HCEC 1CT (cell line): ENCODE results near the gene SLC6A3.

Experiments used
- DNase-seq: peaks from one replicate; pipeline ENCODE4 v3.0.0-alpha.2; 2017

The SLC6A3 gene

DNA sequence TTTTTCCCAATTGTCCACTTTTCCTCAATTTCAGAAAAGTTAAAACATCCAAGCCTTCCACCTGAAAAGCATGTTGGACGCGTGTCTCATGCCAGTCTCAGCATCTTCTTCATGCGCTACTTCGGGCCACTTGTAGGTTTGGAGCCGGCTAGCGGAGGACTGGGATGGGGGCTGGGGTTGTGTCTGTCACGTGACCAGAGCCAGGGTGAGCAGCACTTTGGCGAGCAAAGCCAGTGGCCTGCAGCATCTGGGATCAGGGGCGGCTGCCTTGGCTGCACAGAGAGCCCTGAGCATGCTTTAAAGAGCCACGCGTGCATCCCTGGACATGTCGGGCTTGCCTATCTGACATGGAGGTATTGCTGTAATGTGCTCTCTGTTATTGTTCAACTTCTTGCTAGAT, 41.2 kb downstream of the SLC6A3 start:
- DNase-seq = no peak

DNA sequence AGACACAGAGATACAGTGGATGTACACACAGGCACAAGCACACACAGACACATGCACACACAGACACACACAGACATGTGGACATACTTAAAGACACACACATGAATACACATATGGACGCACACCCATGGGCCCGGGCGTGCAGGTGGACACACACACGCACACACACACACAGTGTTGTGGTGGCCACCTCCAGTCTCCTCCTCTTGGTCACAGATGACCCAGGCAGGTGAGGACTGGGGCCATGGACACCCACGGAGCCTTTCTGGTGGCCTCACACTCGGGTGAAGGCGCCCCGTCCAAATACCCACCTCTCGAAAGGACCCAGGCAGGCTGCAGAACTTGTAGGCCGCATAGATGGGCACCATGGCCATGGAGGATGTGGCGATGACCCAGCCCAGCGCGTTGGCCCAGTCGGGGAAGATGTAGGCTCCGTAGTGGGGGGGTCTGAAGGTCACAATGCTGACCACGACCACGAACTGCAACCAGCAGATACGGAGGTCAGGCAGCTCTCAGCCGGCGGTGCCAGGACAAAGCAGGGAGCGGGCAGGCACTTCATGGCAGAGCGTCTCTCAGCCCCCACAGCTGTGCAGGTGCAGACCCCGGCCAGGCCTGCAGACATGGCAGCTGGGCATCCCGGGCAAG, 42.5 kb downstream of the SLC6A3 start:
- DNase-seq = no peak

DNA sequence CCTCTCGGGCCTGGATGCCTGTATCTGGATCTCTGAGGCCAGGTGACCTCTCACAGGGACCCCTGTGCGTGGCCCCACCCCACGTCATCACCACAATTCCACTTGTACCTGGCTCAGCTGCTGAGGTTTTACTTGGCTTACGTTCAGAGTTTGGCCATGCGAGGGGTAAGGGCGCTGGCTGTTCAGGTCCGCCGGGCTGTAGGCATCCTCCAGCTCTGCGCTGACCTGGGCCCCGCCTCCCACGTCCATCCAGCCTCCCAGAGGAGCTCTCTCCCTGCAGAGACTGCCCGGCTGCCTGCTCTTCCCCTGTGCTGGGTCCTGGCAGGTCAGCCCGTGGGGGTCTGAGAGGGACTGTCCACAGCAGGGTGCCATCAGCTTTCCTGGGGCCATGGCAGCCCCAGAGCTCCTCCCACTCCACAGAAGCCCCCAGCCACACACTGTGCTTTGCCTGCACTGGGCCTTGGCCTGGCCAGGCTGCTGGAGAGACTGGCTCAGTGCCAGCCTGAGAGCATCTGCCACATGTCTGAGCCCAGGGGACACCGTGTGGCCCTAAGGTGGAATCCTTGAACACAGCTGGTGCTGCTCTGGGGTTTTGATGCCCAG, 43.6 kb downstream of the SLC6A3 start:
- no peak for DNase-seq

DNA sequence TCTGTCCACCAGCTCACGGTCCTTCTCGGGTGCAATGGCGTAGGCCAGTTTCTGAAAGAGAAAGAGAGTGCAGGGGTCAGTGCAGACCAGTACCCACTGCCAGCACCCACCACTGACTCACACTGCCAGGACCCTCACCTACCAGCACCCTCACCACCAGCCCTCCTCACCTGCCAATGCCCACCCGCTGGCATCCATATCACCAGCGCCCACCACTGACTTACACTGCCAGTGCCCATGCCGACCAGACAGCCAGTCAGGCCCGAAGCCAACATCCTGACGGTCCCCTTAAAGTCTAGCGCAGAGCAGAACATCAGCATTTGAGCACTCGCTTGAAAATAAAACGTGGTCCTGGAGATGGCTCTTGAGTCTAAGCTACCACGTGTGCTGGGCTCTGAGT, 44.3 kb downstream of the SLC6A3 start:
- no peak for DNase-seq

DNA sequence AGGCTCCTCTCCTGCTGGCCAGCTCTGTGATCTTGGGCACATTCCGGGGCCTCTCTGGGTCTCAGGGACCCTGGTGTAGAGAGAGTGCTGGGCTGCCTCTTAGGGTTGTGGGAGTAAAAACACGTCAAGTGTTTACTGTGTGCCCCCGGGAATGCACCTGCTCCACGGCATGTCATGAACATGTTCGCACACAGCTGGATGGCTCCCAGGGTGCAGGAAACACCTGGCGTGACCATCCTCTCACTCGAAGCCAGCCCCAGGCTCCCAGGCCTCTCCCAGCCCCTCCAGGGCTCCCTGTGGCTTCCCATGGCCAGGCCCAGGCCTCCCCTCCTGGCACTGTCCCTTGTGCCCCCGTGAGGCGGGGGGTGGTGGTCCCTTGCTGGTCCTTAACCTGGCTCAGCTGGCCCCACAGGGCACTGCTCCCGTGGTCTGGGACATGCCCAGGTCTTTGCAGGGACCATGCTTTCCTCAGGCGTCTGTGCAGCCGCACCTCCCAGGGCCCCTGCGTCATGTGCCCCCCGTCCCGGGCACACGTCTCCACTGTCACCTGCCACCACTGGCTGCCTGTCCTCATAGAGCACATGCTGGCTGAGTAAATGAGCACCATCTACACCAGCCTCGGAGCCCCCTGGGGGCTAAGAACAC, 44.9 kb downstream of the SLC6A3 start:
- no peak for DNase-seq

DNA sequence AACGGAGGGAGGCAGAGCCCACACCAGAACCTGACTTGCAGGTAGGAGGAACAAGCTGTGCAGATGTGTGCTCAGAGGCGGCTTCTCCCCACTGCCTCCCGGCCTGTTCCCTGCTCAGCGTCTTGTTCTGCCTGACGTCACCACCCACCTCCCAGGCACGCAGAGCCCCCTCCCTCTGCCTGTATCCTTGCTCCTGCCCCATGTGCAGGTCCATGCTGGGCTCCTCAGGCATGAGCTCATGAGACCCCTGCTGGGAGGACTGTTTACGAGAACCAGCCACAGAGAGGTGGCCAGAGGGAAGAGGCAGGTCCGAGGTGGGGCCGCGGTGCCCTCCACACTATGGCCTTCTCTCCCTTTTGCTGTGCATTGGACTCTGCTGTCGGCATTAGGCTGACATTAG, 45.5 kb downstream of the SLC6A3 start:
- no peak for DNase-seq

DNA sequence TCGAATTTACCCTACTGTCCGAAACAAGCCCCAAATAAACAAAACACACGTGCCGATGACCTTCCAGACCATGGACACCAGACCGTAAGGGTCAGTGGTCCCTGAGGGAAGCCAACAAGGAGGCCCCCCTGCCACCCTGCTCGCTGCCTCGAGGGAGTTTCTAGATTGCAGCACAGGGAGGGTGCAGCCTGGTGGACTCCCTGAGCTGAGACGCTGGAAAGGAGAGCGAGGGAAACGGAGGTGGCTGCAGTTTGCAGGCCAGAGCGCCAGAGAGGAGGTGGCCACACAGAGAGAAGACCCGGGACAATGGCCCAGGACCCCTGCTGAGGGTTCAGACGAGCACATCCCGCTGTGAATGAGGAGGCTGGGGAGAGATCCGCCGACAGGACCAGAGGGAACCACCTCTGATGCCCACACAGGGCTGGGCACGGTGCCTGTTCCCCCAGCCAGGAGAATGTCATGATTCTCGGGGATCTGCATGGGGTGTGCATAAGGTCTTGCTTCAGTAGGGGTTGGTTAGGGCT, 48.9 kb downstream of the SLC6A3 start:
- no peak for DNase-seq

DNA sequence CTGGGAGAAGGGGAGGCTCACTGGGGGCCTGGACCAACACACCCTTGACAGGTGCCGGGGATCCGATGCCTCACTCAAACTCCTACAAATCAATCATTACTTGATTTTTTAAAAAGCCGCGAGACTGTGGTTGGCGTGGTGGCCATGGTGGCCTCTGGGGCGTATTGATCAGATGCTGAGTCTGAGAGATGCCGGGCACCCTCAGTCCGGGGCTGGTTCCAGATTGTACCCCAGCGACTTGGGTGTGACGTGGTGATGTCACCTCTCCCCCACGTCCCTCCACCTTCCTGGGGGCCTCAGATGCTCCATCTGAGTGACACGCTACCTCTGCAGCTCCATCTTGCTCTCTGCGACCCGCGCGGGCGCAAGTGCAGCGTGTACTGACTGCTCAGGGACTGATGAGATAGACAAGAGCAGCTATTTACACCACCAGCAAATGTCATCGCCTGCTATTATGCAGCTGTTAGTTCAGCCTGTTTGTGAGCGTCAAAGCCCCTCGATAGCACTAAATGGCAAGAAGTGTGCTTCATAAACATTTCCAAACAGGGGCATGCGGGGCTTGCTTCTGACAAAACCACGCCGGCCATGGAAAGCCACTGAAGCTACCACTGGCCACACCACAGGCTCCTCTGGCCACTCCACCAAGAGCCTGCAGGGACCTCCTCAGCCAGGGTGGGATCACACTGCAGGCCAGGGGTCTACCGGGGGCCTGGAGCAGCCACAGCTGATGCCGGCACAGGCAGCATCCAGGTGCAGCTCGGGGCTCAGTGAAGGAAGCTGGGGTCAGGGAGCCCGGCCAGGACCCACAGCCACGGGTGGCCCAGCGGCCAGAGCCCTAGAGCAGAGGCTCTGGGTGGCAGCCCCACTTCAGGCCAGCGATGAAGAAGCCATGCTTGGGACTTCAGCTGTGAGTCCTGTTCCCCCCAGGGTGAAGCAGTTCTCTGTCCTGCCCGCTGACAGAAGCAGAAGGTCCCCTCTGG, 50.1 kb downstream of the SLC6A3 start:
- DNase-seq = no peak

DNA sequence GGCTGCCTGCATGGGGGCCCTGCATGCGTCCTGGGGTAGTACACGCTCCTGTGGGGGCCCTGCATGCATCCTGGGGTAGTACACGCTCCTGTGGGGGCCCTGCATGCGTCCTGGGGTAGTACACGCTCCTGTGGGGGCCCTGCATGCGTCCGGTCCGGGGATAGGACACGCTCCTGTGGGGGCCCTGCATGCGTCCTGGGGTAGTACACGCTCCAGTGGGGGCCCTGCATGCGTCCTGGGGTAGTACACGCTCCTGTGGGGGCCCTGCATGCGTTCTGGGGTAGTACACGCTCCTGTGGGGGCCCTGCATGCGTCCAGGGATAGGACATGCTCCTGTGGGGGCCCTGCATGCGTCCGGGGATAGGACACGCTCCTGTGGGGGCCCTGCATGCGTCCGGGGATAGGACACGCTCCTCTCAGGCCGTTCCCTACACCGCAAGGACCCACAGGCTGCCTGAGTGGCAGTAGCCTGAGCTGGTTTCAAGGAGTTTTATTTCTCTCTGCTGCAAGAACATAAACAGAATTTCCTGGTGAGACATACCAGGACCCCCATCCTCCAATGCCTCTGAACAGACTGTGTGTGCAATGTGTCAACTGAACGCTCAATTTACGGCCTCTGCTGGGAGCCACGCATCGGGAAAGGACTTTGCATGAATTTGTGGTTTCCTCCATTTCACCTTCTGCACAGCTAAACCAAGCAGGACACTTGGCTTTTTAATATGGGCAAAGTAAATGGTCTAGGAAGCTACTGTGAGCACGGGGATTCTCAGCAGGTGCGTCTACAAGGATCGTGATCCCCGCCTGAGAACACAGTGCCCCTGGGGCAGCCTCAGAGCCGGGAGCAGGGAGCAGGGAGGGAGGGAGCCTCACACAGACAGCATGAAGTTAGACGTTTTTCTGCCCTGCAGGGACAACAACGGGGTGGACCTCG, 51.4 kb downstream of the SLC6A3 start:
- no peak for DNase-seq

DNA sequence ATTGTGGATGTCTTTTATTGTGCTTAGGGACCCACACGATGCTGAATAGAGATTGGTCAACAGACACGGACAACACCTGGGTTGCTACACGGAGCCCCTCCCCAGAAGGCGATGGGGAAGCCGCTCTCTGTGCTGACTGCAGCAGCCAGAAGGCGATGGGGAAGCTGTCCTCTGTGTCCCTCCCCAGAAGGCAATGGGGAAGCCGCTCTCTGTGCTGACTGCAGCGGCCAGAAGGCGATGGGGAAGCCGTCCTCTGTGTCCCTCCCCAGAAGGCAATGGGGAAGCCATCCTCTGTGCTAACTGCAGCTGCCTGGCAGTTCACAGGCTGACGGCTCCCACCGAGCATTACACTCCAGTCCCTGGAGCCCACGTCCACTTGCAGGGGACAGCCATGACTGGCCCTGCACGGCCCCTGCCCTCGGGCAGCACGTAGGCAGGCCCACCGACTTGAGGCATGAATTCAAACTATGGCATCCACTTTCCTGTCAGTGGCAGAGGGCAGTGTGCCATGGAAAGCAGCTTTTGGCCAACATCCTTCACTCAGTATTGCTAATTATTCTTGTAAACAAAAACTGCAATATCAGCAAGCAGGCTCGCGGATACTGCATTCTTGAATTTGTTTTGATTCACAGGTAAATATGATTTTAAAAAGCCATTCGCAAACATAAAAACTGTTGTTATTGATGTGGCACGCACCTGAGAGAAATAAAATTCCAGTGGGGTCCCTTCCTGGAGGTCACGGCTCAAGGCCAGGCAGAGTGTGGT, 52.3 kb downstream of the SLC6A3 start:
- no peak for DNase-seq

DNA sequence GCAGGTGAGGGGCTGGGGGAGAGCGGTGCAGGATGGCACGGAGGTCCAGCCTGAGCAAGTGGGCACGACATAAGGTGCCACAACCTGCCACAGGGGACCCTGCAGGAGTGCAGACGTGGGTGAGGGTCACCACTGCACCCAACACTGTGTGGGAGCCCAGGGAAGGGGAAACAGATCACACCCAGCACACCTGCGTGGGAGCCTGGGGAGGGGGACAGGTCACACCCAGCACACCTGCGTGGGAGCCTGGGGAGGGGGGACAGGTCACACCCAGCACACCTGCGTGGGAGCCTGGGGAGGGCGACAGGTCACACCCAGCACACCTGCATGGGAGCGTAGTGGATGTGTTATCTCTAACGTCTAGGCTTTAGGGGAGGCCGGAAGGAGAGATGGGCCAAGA, 53.0 kb downstream of the SLC6A3 start:
- no peak for DNase-seq

DNA sequence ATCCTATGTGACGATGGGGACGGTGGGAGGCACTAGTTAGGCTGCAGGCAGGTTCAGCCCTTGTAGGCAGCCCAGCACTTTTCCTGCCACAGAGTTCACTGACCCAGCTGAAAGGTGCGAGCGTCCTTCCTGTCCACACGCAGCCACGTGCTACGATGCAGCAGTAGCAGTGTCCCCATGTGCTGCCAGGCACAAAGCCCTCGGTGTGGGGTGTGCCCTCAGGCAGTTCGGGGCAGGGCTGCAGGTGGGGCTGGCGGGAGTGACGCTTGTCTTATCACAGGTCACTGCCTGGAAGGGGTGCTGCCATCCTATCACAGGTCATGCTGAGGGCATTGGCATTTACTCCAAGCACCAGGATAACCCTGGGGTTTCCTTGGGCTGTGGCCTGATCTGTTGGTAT, 53.5 kb downstream of the SLC6A3 start:
- no peak for DNase-seq

DNA sequence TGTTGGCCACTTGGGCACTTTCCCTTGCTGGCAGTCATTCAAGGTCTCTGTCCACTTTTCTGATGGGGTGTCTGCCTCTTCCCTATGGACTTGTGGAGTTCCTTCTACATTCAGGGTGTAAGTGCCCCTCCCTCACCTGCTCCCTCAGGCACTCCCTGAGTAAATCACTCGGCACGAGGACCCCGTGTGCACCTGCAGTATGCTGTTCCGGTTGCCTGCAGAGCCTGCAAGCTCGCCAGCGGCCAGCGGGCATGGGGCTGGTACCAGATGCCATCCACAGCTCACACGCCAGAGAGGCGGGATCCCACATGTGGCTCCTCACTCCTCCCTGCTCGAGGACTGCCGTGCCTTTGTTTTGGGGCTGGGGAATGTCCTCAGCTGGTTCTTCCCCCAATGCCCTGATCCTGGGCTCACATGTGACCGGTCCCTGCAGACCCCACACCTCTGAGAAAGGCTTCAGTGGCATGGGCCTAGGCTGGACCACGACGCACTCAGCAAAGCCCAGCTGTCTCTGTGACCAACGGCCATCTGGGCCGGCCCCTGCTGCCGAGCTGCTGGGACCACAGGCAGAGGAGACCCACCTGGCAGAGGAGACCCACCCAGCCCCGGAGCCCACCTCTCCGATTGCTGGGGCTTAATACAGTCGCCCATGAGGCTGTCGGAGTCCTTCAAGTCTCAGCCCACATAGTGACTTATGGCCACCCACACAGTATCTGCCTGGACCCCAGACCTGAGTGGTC, 54.2 kb downstream of the SLC6A3 start:
- DNase-seq = no peak

DNA sequence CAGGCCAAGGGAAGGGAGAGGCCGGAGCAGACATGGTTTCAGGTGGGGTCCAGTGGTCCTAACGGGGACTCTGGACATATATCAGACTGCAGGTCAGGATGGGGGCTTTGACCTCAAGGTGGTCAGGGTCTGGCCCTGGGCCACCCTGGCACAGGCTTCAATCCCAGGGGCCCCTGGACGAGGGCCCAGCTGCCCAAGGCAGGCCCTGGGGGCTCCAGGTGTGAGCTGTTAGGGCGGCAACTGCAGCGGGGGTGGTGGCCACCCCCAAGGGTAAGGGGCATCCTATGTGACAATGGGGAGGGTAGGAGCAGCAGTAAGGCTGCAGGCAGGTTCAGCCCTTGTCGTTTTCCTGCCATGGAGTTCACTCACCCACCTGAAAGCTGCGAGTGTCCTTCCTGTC, 54.9 kb downstream of the SLC6A3 start:
- DNase-seq = no peak

DNA sequence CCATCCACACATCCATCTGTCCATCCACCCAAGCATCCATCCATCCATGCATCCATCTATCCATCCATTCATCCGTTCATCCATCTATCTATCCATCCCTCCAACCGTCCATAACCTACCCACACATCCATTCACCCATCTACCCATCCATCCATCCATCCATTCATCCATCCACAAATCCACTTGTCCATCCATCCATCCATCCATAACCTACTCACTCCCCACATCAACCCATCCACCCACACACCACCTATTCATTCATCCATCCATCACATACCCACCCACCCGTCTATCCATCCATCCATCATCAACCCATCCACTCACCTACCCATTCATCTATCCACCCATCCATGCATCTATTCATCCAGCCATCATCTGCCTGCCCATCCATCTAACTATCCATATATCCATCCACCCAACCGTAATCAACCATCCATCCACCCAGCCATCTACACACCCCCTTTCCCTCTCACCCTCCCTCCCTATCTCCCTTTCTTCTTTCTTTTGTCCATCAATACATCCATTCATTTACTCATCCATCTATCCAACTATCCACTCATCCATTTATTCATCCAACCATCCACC, 56.8 kb downstream of the SLC6A3 start:
- DNase-seq = no peak

DNA sequence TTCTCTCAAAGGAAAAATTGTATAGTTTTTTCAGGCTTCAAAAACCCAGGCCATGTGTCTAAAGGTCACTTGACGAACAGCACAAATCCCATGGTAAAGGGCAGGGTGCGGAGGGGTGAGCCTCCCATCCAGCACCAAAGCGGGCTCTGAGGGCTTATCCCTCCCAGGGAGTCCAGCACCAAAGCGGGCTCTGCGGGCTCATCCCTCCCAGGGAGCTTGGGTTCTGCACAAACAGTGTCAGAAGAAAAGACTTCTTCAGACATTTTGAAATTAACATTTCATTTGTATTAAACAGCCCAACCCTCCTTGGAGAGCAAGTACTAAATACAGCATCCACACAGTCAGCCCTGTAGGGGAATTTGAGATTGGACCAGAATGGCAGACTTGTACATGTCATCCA, 57.4 kb downstream of the SLC6A3 start:
- DNase-seq = no peak

DNA sequence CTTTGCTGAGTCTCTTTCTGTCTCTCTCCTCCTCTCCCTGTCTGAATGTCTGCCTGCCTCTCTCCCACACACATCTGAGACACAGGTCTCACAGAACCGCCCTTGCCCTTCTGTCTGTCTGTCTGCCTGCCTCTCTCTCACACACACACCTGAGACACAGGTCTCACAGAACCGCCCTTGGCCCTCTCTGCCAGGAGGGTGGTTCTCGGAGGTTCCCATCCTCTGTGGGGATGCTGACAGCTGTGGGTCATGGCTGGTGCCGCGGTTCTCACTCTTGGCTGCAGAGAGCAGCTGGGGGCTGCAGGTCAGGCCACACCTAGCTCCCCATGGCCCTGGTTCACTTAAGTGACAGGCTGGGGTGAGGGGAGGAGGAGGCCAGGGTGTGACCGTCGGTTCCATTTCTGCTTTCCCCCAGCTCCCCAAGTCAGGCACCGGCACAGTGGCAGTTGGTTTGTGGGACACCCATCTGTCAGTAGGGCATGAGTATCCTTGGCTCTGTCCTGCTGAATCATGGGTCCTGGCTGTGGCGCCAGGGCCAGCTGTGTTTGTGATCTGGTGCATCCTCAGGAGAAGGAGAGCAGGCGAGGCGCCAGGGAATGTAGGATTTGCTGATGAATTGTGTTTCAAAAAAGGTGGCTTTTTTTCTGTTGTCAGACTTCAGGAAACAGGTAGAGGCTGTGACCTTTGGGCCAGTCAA, 58.0 kb downstream of the SLC6A3 start:
- DNase-seq = no peak

DNA sequence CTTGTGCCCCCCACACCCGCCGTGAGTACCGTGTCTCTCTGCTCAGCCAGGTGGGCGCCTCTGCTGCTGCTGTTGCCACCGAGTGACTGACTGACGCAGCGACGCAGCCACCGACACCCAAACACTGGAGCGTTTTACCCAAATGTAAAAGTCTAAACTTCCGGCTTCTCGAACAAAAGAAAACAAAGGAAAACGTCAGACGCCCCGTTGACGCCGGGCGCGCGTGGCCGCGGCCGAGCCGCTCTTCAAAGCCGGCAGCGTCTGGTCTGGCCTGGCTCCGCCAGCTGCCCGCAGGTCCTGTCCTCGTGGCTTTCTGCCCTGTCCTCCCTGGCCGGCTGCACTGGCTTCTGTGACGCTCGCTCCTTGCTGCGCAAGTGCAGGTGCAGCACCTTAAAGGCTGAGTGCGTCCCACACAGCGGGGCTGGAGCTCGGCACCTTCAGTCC, 58.9 kb downstream of the SLC6A3 start:
- peak; percentile 6 for DNase-seq
